SK-N-SH (cell line): Measurements from ENCODE around the gene SLC26A3. TPM values are rescaled to one million over a fixed set of nuclear protein-coding genes. Genes with fewer than 3 reads are reported as not detected.

Experiments
- CTCF ChIA-PET: fragments of 300-600, 350-600 bp; formaldehyde crosslinking; extraction: SDS; loops from one replicate; lab custom pipeline; 2021; lab: Yijun Ruan, JAX
- POLR2A ChIA-PET: fragments of 350-600 bp; sonication (Branson Sonifier 250); formaldehyde crosslinking; extraction: SDS; loops from one replicate; lab custom pipeline; 2020; ENCODE audit warnings: antibody characterized with exemption, inconsistent platforms; lab: Yijun Ruan, JAX
- DNase-seq: peaks from one replicate; pipeline ENCODE4 v3.0.0; 2012
- H2AFZ ChIP-seq: fragments of 200-600 bp; sonication (generic); 2 replicates; pipeline ENCODE4 v1.8.1; 2016; ENCODE audit warnings: antibody characterized with exemption, mild to moderate bottlenecking, low read depth
- H3F3A ChIP-seq: fragments of 200-600 bp; sonication (generic); replicated peaks from 2 replicates; pipeline ENCODE3; 2016; ENCODE audit warnings: antibody characterized with exemption, mild to moderate bottlenecking; ENCODE audit not compliant: insufficient read depth
- H3K27ac ChIP-seq, 2 experiments: fragments of 200-500 bp in 1 of 2; fragments of 200-600 bp in 1 of 2; sonication (Bioruptor generic) in 1 of 2; sonication (generic), shearing (Covaris generic) in 1 of 2; 2 replicates each; pipeline versions ENCODE4 v1.5.1 to v1.6.1; 2014 to 2016; ENCODE audit warnings: low read depth in 2 of 2, inconsistent platforms in 1 of 2, low read length in 1 of 2, mild to moderate bottlenecking in 1 of 2, mixed read lengths in 1 of 2
- H3K27me3 ChIP-seq: fragments of 200-600 bp; sonication (generic), shearing (Covaris generic); 2 replicates; pipeline ENCODE4 v1.6.1; 2016; ENCODE audit warnings: mixed run types; ENCODE audit not compliant: insufficient read depth
- H3K36me3 ChIP-seq, 2 experiments: fragments of 200-500 bp in 1 of 2; fragments of 200-600 bp in 1 of 2; sonication (Bioruptor generic) in 1 of 2; sonication (generic) in 1 of 2; replicated peaks in 1 of 2; 2 replicates each; pipeline versions ENCODE3 to v1.5.1; 2014 to 2016; ENCODE audit warnings: low read length in 1 of 2, mild to moderate bottlenecking in 1 of 2; ENCODE audit not compliant: insufficient read depth in 2 of 2, control insufficient read depth in 1 of 2
- H3K4me1 ChIP-seq, 2 experiments: fragments of 200-500 bp in 1 of 2; fragments of 200-600 bp in 1 of 2; sonication (Bioruptor generic) in 1 of 2; sonication (generic), shearing (Covaris generic) in 1 of 2; 2 replicates each; pipeline versions ENCODE4 v1.5.1 to v1.6.1; 2014 to 2016; ENCODE audit warnings: low read depth in 1 of 2, low read length in 1 of 2, mixed run types in 1 of 2; ENCODE audit not compliant: insufficient read depth in 2 of 2, control insufficient read depth in 1 of 2
- H3K4me2 ChIP-seq: fragments of 200-600 bp; sonication (generic), shearing (Covaris generic); 2 replicates; pipeline ENCODE4 v1.6.1; 2017; ENCODE audit warnings: mixed run types
- H3K4me3 ChIP-seq, 2 experiments: fragments of 200-500 bp in 1 of 2; fragments of 200-600 bp in 1 of 2; sonication (Bioruptor generic) in 1 of 2; sonication (generic), shearing (Covaris generic) in 1 of 2; 2 replicates each; pipeline versions ENCODE4 v1.5.1 to v1.8.1; 2014 to 2016; ENCODE audit warnings: low read depth in 2 of 2, inconsistent platforms in 1 of 2, low read length in 1 of 2, mild to moderate bottlenecking in 1 of 2, mixed read lengths in 1 of 2, moderate library complexity in 1 of 2
- H3K79me2 ChIP-seq: fragments of 200-600 bp; sonication (generic); 2 replicates; pipeline ENCODE4 v1.8.1; 2017; ENCODE audit warnings: mild to moderate bottlenecking; ENCODE audit not compliant: insufficient read depth
- H3K9ac ChIP-seq: fragments of 200-600 bp; sonication (generic); 2 replicates; pipeline ENCODE4 v1.6.1; 2017; ENCODE audit warnings: mixed run types
- H3K9me2 ChIP-seq: fragments of 200-600 bp; sonication (generic); 2 replicates; pipeline ENCODE4 v1.6.1; 2017; ENCODE audit warnings: mixed run types
- H3K9me3 ChIP-seq: fragments of 200-600 bp; sonication (generic); 2 replicates; pipeline ENCODE4 v1.6.1; 2017; ENCODE audit warnings: mixed run types, mild to moderate bottlenecking, moderate library complexity
- H4K20me1 ChIP-seq: fragments of 200-600 bp; sonication (generic); 2 replicates; pipeline ENCODE4 v1.6.1; 2017; ENCODE audit warnings: mild to moderate bottlenecking, mixed run types; ENCODE audit not compliant: insufficient read depth
- ELF1 ChIP-seq: IDR thresholded peaks from 2 replicates; pipeline ENCODE4 v1.4.0; 2012
- EP300 ChIP-seq, 2 experiments: IDR thresholded peaks; 2 replicates each; pipeline versions ENCODE4 v1.4.0 to v1.6.1; 2012; ENCODE audit warnings: borderline replicate concordance in 1 of 2, low read depth in 1 of 2, low read length in 1 of 2
- EZH2phosphoT487 ChIP-seq: fragments of 200-600 bp; sonication (generic); IDR thresholded peaks from 2 replicates; pipeline ENCODE4 v1.6.1; 2017; ENCODE audit warnings: low read depth, mixed run types, mild to moderate bottlenecking, antibody characterized with exemption, moderate library complexity, borderline replicate concordance
- FOSL2 ChIP-seq: IDR thresholded peaks from 2 replicates; pipeline ENCODE4 v1.4.0; 2012; ENCODE audit warnings: low read depth, mild to moderate bottlenecking, moderate library complexity, borderline replicate concordance
- FOXJ3 ChIP-seq: sonication (generic); formaldehyde crosslinking; IDR thresholded peaks from 2 replicates; pipeline ENCODE4 v1.5.1; 2020; ENCODE audit warnings: mild to moderate bottlenecking, missing genetic modification reagents
- FOXM1 ChIP-seq: IDR thresholded peaks from 2 replicates; pipeline ENCODE4 v1.4.0; 2012; ENCODE audit warnings: low read depth, mild to moderate bottlenecking
- GABPA ChIP-seq: IDR thresholded peaks from 2 replicates; pipeline ENCODE4 v1.4.0; 2012; ENCODE audit warnings: low read depth, mild to moderate bottlenecking
- GATA2 ChIP-seq: sonication (generic); formaldehyde crosslinking; IDR thresholded peaks from 2 replicates; pipeline ENCODE4 v1.5.0; 2020; ENCODE audit warnings: mild to moderate bottlenecking, missing genetic modification reagents
- MAX ChIP-seq: IDR thresholded peaks from 2 replicates; pipeline ENCODE4 v1.4.0; 2012; ENCODE audit warnings: low read depth
- MEF2A ChIP-seq: IDR thresholded peaks from 2 replicates; pipeline ENCODE4 v1.4.0; 2012; ENCODE audit warnings: low read depth, borderline replicate concordance
- NRF1 ChIP-seq: IDR thresholded peaks from 2 replicates; pipeline ENCODE4 v1.6.1; 2012; ENCODE audit warnings: low read depth, mild to moderate bottlenecking, low read length
- POLR2AphosphoS5 ChIP-seq: IDR thresholded peaks from 2 replicates; pipeline ENCODE4 v1.6.1; 2012; ENCODE audit warnings: low read depth, low read length
- RAD21 ChIP-seq: IDR thresholded peaks from 2 replicates; pipeline ENCODE4 v1.6.1; 2012; ENCODE audit warnings: mild to moderate bottlenecking, low read length
- SIN3A ChIP-seq: IDR thresholded peaks from 2 replicates; pipeline ENCODE4 v1.6.1; 2012; ENCODE audit warnings: low read depth, mild to moderate bottlenecking, low read length, moderate library complexity, borderline replicate concordance
- SMC3 ChIP-seq: IDR thresholded peaks from 2 replicates; pipeline ENCODE4 v1.6.1; 2012; ENCODE audit warnings: low read depth, low read length, improper control_type of control experiment
- TAF1 ChIP-seq: IDR thresholded peaks from 2 replicates; pipeline ENCODE4 v1.6.1; 2012; ENCODE audit warnings: low read depth, mild to moderate bottlenecking, low read length, moderate library complexity, borderline replicate concordance
- TCF12 ChIP-seq: IDR thresholded peaks from 2 replicates; pipeline ENCODE4 v1.4.0; 2012
- TEAD4 ChIP-seq: IDR thresholded peaks from 2 replicates; pipeline ENCODE4 v1.4.0; 2012; ENCODE audit warnings: mild to moderate bottlenecking, borderline replicate concordance; ENCODE audit not compliant: insufficient read depth
- YY1 ChIP-seq: IDR thresholded peaks from 2 replicates; pipeline ENCODE4 v1.4.0; 2012; ENCODE audit warnings: low read depth, mild to moderate bottlenecking
- WGBS: methylation state at CpG from one replicate; pipeline ENCODE4 v1.1.6; 2017; ENCODE audit warnings: low lambda C conversion rate; 5-methylcytosine and 5-hydroxymethylcytosine counted together
- polyA plus RNA-seq, 3 experiments: library from polyadenylated mRNA; depleted of rRNA; stranded (reverse); fragments of >200 nt; gene quantifications; 2 replicates each; pipeline ENCODE4 v1.2.3, GENCODE V29; 2012
- TF ChIP-seq, protein P1 (sequence below): fragments of 150-350 bp; IDR thresholded peaks from 2 replicates; pipeline ENCODE4 v1.6.1; 2017; ENCODE audit warnings: antibody characterized with exemption, low read length, low read depth, borderline replicate concordance
- TF ChIP-seq, protein P2 (sequence below): fragments of 200-600 bp; sonication (generic); IDR thresholded peaks from 2 replicates; pipeline ENCODE4 v1.6.1; 2017; ENCODE audit warnings: antibody characterized with exemption, mild to moderate bottlenecking, moderate library complexity
- TF ChIP-seq, protein P3 (sequence below): fragments of 150-350 bp; IDR thresholded peaks from 2 replicates; pipeline ENCODE4 v1.6.1; 2016; ENCODE audit warnings: mild to moderate bottlenecking, low read depth, low read length
- TF ChIP-seq, protein P4 (sequence below): IDR thresholded peaks from 2 replicates; pipeline ENCODE4 v1.4.0; 2012; ENCODE audit warnings: low read depth, borderline replicate concordance

SLC26A3 gene
- polyA plus RNA-seq, 1 of the 3 experiments (the other 2 are of a cell fraction), result not detected

- WGBS, result 78% methylated on average over 15 of the region's 18 CpGs
- CTCF ChIA-PET, result no interaction called here
- TF ChIP-seq, protein P1, sequence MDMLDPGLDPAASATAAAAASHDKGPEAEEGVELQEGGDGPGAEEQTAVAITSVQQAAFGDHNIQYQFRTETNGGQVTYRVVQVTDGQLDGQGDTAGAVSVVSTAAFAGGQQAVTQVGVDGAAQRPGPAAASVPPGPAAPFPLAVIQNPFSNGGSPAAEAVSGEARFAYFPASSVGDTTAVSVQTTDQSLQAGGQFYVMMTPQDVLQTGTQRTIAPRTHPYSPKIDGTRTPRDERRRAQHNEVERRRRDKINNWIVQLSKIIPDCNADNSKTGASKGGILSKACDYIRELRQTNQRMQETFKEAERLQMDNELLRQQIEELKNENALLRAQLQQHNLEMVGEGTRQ, result no peak
- TF ChIP-seq, protein P2, sequence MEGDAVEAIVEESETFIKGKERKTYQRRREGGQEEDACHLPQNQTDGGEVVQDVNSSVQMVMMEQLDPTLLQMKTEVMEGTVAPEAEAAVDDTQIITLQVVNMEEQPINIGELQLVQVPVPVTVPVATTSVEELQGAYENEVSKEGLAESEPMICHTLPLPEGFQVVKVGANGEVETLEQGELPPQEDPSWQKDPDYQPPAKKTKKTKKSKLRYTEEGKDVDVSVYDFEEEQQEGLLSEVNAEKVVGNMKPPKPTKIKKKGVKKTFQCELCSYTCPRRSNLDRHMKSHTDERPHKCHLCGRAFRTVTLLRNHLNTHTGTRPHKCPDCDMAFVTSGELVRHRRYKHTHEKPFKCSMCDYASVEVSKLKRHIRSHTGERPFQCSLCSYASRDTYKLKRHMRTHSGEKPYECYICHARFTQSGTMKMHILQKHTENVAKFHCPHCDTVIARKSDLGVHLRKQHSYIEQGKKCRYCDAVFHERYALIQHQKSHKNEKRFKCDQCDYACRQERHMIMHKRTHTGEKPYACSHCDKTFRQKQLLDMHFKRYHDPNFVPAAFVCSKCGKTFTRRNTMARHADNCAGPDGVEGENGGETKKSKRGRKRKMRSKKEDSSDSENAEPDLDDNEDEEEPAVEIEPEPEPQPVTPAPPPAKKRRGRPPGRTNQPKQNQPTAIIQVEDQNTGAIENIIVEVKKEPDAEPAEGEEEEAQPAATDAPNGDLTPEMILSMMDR, result no peak
- no peak for TF ChIP-seq TAF1
- no peak for TF ChIP-seq MAX
- TF ChIP-seq, protein P3, sequence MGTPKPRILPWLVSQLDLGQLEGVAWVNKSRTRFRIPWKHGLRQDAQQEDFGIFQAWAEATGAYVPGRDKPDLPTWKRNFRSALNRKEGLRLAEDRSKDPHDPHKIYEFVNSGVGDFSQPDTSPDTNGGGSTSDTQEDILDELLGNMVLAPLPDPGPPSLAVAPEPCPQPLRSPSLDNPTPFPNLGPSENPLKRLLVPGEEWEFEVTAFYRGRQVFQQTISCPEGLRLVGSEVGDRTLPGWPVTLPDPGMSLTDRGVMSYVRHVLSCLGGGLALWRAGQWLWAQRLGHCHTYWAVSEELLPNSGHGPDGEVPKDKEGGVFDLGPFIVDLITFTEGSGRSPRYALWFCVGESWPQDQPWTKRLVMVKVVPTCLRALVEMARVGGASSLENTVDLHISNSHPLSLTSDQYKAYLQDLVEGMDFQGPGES, result no peak
- TF ChIP-seq, protein P4, sequence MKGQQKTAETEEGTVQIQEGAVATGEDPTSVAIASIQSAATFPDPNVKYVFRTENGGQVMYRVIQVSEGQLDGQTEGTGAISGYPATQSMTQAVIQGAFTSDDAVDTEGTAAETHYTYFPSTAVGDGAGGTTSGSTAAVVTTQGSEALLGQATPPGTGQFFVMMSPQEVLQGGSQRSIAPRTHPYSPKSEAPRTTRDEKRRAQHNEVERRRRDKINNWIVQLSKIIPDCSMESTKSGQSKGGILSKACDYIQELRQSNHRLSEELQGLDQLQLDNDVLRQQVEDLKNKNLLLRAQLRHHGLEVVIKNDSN, result no peak
- no peak for TF ChIP-seq MEF2A
- no peak for TF ChIP-seq ELF1
- TF ChIP-seq NRF1, result no peak
- TF ChIP-seq, all 33 proteins: peak for 0
- no peaks in the 10 kb centered on the region for H3K9me2 ChIP-seq
- POLR2A ChIA-PET, result no interaction called here
- no peak overlapping the region for H3K4me3 ChIP-seq
- H3K36me3 ChIP-seq, result no peaks in the 10 kb centered on the region
- no peaks in the 10 kb centered on the region for H3K27me3 ChIP-seq
- no peak overlapping the region for H3K9ac ChIP-seq
- H3K4me2 ChIP-seq, result no peak overlapping the region
- no peaks in the 10 kb centered on the region for H3K4me1 ChIP-seq
- no peaks in the 10 kb centered on the region for H3F3A ChIP-seq
- no peaks in the 10 kb centered on the region for H4K20me1 ChIP-seq
- no peaks in the 10 kb centered on the region for H3K9me3 ChIP-seq
- DNase-seq, result no peak
- no peaks in the 10 kb centered on the region for H3K79me2 ChIP-seq
- H2AFZ ChIP-seq, result no peak overlapping the region
- no peak overlapping the region for H3K27ac ChIP-seq
These were observed 44.3 kb upstream of the SLC26A3 start for GRCh38 chr7:107847168-107847835.

DNA sequence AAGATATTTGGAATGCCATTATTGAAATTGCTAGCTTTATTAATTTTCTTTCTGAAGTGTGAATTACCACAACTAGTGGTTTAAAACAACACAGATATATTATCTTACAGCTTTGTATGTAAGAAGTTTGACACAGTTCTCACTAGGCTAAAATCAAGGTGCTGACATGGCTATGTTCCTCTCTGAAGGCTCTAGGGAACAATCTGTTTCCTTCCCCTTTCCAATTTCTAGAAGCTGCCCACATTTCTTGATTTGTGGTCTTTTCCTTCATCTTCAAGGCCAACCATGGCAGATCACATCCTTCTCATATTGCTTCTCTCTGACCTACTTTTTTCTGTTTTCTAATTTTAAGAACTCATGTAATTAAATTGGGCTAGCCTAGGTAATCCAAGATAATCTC is 43.3 kb upstream of the SLC26A3 start:
- Histone ChIP-seq H2AFZ (no peak overlapping the region), H4K20me1 (no peaks in the 10 kb centered on the region), H3K36me3 (no peaks in the 10 kb centered on the region), H3K4me1 (no peaks in the 10 kb centered on the region), H3K9me2 (no peaks in the 10 kb centered on the region), H3F3A (no peaks in the 10 kb centered on the region), H3K79me2 (no peaks in the 10 kb centered on the region), H3K9me3 (no peaks in the 10 kb centered on the region), H3K27me3 (no peaks in the 10 kb centered on the region), H3K27ac (no peak overlapping the region), H3K9ac (no peak overlapping the region), H3K4me2 (no peak overlapping the region), H3K4me3 (no peak overlapping the region)
- DNase-seq, result no peak
- CTCF ChIA-PET, result interaction anchor here (0.7 to 0.8 kb wide), 2 partner anchors 12 to 185 kb away, joined by 3 to 5 read pairs; no protein-coding TSS in a partner anchor
- POLR2A ChIA-PET, result no interaction called here
- TF ChIP-seq, protein P4, result no peak
- TF ChIP-seq FOXJ3 (no peak), FOXM1 (no peak), EZH2phosphoT487 (no peak), GABPA (no peak), RAD21 (no peak), GATA2 (no peak), YY1 (no peak), SMC3 (no peak), SIN3A (no peak), TAF1 (no peak), TEAD4 (no peak), TCF12 (no peak), FOSL2 (no peak), NRF1 (no peak), MEF2A (no peak), POLR2AphosphoS5 (no peak), EP300 (IDR thresholded peaks at IDR 0.05; ENCODE audit: borderline replicate concordance in 1 of 2, low read depth in 1 of 2, low read length in 1 of 2) (no peak)
